Limb (tissue), 2 donors: Measurements from ENCODE around the gene CHD9.

Experiments used
- DNase-seq, 2 donors: peaks; one replicate each; pipeline ENCODE4 v3.0.0-alpha.2; 2016; ENCODE audit errors: extremely low spot score in 2 of 2

Gene CHD9

GRCh38 chr16:53369921-53370320 lies 315.1 kb downstream of the CHD9 start:
- no peak for DNase-seq

DNA sequence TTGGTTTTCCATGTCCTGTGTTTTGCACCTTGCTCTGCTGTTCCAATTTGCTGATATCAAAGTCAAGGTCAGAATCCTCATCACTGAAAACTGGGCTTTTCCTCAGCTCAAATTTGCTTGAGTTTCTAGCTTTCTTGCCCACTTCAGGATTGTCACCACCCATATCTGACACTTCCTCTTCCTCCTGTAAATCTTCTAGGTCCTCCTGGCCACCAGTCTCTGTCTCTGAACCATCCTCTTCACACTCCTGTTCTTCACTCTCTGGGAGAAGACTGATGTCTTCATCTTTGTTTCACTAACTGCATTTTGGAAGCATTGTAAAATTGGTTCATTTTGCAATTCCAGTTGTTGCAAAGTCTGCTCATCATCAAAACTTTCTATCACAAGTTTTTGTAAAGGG lies 316.0 kb downstream of the CHD9 start:
- DNase-seq, result no peak

GRCh38 chr16:53372992-53373871 lies 318.4 kb downstream of the CHD9 start:
- peak in 1 of 2 donors; percentile 56 for DNase-seq

- DNase-seq, result no peak
These were observed 320.0 kb downstream of the CHD9 start for GRCh38 chr16:53374800-53375199.

- no peak for DNase-seq
These were observed 323.3 kb downstream of the CHD9 start for GRCh38 chr16:53378138-53378537.
